GM23338 (cell line): ENCODE results near the gene IL1RAPL2.

Source experiments
- EZH2 ChIP-seq: fragments of 200-600 bp; sonication (generic); IDR thresholded peaks from one replicate; pipeline ENCODE4 v1.8.0; 2017; ENCODE audit warnings: antibody characterized with exemption, mild to moderate bottlenecking, low read depth; ENCODE audit not compliant: unreplicated experiment
- EZH2phosphoT487 ChIP-seq: fragments of 200-600 bp; sonication (generic); IDR thresholded peaks from one replicate; pipeline ENCODE4 v1.8.1; 2018; ENCODE audit warnings: antibody characterized with exemption; ENCODE audit not compliant: unreplicated experiment
- JUNB ChIP-seq: IDR thresholded peaks from one replicate; pipeline ENCODE4 v1.6.1; 2016; ENCODE audit warnings: antibody characterized with exemption; ENCODE audit not compliant: unreplicated experiment
- POLR2AphosphoS5 ChIP-seq: IDR thresholded peaks from 2 replicates; pipeline ENCODE4 v1.6.1; 2016; ENCODE audit warnings: antibody characterized with exemption, low read depth
- TF ChIP-seq, protein P1 (sequence below): IDR thresholded peaks from one replicate; pipeline ENCODE4 v1.6.1; 2018; ENCODE audit warnings: antibody characterized with exemption; ENCODE audit not compliant: unreplicated experiment
- TF ChIP-seq, protein P2 (sequence below), 2 experiments: fragments of 200-600 bp in 1 of 2; sonication (generic) in 1 of 2; conservative IDR thresholded peaks; 2 replicates each; pipeline versions ENCODE4 v1.5.1 to v1.6.1; 2016 to 2017; ENCODE audit warnings: antibody characterized with exemption in 2 of 2, low read depth in 2 of 2, mild to moderate bottlenecking in 2 of 2, moderate library complexity in 1 of 2

- TF ChIP-seq, protein P1, sequence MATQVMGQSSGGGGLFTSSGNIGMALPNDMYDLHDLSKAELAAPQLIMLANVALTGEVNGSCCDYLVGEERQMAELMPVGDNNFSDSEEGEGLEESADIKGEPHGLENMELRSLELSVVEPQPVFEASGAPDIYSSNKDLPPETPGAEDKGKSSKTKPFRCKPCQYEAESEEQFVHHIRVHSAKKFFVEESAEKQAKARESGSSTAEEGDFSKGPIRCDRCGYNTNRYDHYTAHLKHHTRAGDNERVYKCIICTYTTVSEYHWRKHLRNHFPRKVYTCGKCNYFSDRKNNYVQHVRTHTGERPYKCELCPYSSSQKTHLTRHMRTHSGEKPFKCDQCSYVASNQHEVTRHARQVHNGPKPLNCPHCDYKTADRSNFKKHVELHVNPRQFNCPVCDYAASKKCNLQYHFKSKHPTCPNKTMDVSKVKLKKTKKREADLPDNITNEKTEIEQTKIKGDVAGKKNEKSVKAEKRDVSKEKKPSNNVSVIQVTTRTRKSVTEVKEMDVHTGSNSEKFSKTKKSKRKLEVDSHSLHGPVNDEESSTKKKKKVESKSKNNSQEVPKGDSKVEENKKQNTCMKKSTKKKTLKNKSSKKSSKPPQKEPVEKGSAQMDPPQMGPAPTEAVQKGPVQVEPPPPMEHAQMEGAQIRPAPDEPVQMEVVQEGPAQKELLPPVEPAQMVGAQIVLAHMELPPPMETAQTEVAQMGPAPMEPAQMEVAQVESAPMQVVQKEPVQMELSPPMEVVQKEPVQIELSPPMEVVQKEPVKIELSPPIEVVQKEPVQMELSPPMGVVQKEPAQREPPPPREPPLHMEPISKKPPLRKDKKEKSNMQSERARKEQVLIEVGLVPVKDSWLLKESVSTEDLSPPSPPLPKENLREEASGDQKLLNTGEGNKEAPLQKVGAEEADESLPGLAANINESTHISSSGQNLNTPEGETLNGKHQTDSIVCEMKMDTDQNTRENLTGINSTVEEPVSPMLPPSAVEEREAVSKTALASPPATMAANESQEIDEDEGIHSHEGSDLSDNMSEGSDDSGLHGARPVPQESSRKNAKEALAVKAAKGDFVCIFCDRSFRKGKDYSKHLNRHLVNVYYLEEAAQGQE, result no peak
- TF ChIP-seq, protein P2, sequence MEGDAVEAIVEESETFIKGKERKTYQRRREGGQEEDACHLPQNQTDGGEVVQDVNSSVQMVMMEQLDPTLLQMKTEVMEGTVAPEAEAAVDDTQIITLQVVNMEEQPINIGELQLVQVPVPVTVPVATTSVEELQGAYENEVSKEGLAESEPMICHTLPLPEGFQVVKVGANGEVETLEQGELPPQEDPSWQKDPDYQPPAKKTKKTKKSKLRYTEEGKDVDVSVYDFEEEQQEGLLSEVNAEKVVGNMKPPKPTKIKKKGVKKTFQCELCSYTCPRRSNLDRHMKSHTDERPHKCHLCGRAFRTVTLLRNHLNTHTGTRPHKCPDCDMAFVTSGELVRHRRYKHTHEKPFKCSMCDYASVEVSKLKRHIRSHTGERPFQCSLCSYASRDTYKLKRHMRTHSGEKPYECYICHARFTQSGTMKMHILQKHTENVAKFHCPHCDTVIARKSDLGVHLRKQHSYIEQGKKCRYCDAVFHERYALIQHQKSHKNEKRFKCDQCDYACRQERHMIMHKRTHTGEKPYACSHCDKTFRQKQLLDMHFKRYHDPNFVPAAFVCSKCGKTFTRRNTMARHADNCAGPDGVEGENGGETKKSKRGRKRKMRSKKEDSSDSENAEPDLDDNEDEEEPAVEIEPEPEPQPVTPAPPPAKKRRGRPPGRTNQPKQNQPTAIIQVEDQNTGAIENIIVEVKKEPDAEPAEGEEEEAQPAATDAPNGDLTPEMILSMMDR (conservative IDR thresholded peaks at IDR 0.05; ENCODE audit: low read depth in 2 of 2), result no peak
- TF ChIP-seq EZH2phosphoT487 (no peak), JUNB (no peak), POLR2AphosphoS5 (no peak), EZH2 (no peak)
Measured at GRCh38 chrX:104742355-104742754, 176.4 kb downstream of the IL1RAPL2 start.
